Epithelial cell of umbilical artery (primary cell): ENCODE data around the gene CLVS2. TPM values are rescaled to one million over a fixed set of nuclear protein-coding genes. Genes with fewer than 3 reads are reported as not detected.

Experiments used
- total RNA-seq: library from RNA; depleted of rRNA; stranded (reverse); fragments of >200 nt; gene quantifications from 2 replicates; pipeline ENCODE4 v1.2.3, GENCODE V29; 2014

The CLVS2 gene, protein sequence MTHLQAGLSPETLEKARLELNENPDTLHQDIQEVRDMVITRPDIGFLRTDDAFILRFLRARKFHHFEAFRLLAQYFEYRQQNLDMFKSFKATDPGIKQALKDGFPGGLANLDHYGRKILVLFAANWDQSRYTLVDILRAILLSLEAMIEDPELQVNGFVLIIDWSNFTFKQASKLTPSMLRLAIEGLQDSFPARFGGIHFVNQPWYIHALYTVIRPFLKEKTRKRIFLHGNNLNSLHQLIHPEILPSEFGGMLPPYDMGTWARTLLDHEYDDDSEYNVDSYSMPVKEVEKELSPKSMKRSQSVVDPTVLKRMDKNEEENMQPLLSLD
- not detected in 2 replicates for total RNA-seq

DNA sequence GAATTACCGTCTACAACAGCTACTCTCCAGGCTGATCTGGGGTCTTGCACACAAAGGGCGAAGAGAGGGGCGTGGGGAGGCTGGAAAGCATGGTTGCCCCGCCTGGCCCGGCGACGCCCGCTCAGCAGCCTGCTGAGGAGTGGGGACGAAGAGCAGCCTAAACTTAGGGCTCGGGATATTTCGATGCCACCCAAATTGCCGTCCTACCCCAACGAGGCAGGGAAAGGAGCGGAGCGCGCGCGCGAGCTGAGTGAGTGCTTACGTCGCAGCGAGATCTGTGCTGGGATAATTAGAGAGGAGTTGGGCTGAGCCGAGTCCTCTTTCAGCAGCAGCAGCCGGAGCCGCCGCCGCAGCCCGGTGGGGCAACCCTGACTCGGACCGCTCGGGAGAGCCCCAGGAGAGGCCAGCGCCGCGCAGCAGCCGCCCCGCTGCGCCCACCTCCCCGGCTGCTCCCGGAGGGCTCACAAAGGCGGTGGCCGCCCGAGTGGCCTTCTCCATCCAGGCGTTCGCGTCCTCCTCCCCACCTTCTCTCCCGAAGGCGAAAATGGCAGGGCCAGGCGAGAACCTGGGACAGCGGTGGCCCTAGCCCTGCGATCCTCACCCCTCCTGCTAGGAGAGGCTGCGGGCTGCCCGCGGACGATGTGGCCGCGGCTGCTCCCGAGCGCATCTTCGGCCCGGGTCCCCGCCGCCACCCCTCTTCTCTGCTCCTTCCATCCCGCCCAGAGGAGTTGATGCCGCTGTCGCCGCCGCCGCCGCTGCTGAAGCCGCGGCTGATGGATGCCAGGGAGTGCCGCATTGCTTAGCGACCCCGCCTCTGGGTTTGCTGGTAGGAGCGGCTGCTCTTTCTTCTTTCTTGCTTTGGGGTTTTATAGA is at the start of gene CLVS2:
CLVS2 (plus strand) TSS at position 315 of the 873 bp plus-strand sequence. CDS start 1,543 bp downstream, outside the sequence.

Other genes with a start within 250 kb of the CLVS2 start
- not detected in 2 replicates for gene FABP7, start 216.5 kb upstream of the CLVS2 start, total RNA-seq
- gene SMPDL3A, start 207.0 kb upstream of the CLVS2 start, total RNA-seq = 4.2 and 5.0 TPM in 2 replicates